ENCODE results near the gene CLEC16A.

CLEC16A gene

GRCh38 chr16:11010575-11011221 lies 66.3 kb downstream of the CLEC16A start:
- DNase-seq (ENCODE audit: extremely low read depth in 1 of 2, low read depth in 1 of 2): no peak

GRCh38 chr16:11011326-11011725 lies 67.0 kb downstream of the CLEC16A start:
- DNase-seq (ENCODE audit: extremely low read depth in 1 of 2, low read depth in 1 of 2): no peak

GRCh38 chr16:11012841-11013240 lies 68.5 kb downstream of the CLEC16A start:
- DNase-seq (ENCODE audit: extremely low read depth in 1 of 2, low read depth in 1 of 2): no peak

- DNase-seq (ENCODE audit: extremely low read depth in 1 of 2, low read depth in 1 of 2): no peak
Observed at GRCh38 chr16:11014136-11014535, 69.8 kb downstream of the CLEC16A start.

GRCh38 chr16:11015076-11015475 lies 70.7 kb downstream of the CLEC16A start:
- DNase-seq (ENCODE audit: extremely low read depth in 1 of 2, low read depth in 1 of 2): no peak

- DNase-seq (ENCODE audit: extremely low read depth in 1 of 2, low read depth in 1 of 2): no peak
Observed at GRCh38 chr16:11015607-11016006, 71.2 kb downstream of the CLEC16A start.

- DNase-seq (ENCODE audit: extremely low read depth in 1 of 2, low read depth in 1 of 2): no peak
Observed at GRCh38 chr16:11016524-11016988, 72.2 kb downstream of the CLEC16A start.

- peak; percentile 5 to 12 for DNase-seq (ENCODE audit: extremely low read depth in 1 of 2, low read depth in 1 of 2)
Observed at GRCh38 chr16:11016993-11017392, 72.6 kb downstream of the CLEC16A start.

GRCh38 chr16:11017499-11017898 lies 73.1 kb downstream of the CLEC16A start:
- DNase-seq (ENCODE audit: extremely low read depth in 1 of 2, low read depth in 1 of 2): no peak

- no peak for DNase-seq (ENCODE audit: extremely low read depth in 1 of 2, low read depth in 1 of 2)
Observed at GRCh38 chr16:11020388-11020787, 76.0 kb downstream of the CLEC16A start.

GRCh38 chr16:11020792-11021551 lies 76.6 kb downstream of the CLEC16A start:
- no peak for DNase-seq (ENCODE audit: extremely low read depth in 1 of 2, low read depth in 1 of 2)

- no peak for DNase-seq (ENCODE audit: extremely low read depth in 1 of 2, low read depth in 1 of 2)
Observed at GRCh38 chr16:11022002-11022401, 77.6 kb downstream of the CLEC16A start.

- no peak for DNase-seq (ENCODE audit: extremely low read depth in 1 of 2, low read depth in 1 of 2)
Observed at GRCh38 chr16:11023262-11024039, 79.1 kb downstream of the CLEC16A start.

- no peak for DNase-seq (ENCODE audit: extremely low read depth in 1 of 2, low read depth in 1 of 2)
Observed at GRCh38 chr16:11024333-11025053, 80.1 kb downstream of the CLEC16A start.

- no peak for DNase-seq (ENCODE audit: extremely low read depth in 1 of 2, low read depth in 1 of 2)
Observed at GRCh38 chr16:11025120-11025531, 80.8 kb downstream of the CLEC16A start.

- no peak for DNase-seq (ENCODE audit: extremely low read depth in 1 of 2, low read depth in 1 of 2)
Observed at GRCh38 chr16:11029948-11030347, 85.6 kb downstream of the CLEC16A start.

GRCh38 chr16:11030990-11031510 lies 86.7 kb downstream of the CLEC16A start:
- DNase-seq (ENCODE audit: extremely low read depth in 1 of 2, low read depth in 1 of 2): no peak

- DNase-seq (ENCODE audit: extremely low read depth in 1 of 2, low read depth in 1 of 2): no peak
Observed at GRCh38 chr16:11032000-11032921, 87.9 kb downstream of the CLEC16A start.

GRCh38 chr16:11032922-11033291 lies 88.5 kb downstream of the CLEC16A start:
- no peak for DNase-seq (ENCODE audit: extremely low read depth in 1 of 2, low read depth in 1 of 2)

Data from activated CD8-positive, alpha-beta memory T cell treated with anti-CD3 and anti-CD28 coated beads for 1 hour (primary cell).